HG02610 (cell line): ENCODE data around the gene KLC1.

Experiments
- ATAC-seq: cut with Tn5 transposase; IDR thresholded peaks from one replicate; pipeline ENCODE4 v1.9.1; 2021; ENCODE audit warnings: mild to moderate bottlenecking, moderate library complexity; ENCODE audit not compliant: unreplicated experiment

The KLC1 gene

GRCh38 chr14:103688906-103689902, 60.2 kb downstream of the KLC1 start:
- ATAC-seq = no peak

- ATAC-seq = no peak
Measured at GRCh38 chr14:103690332-103690731, 61.3 kb downstream of the KLC1 start.

GRCh38 chr14:103691655-103692054, 62.6 kb downstream of the KLC1 start:
- ATAC-seq = peak; percentile 73

- ATAC-seq = peak; percentile 16
Measured at GRCh38 chr14:103692159-103692558, 63.1 kb downstream of the KLC1 start.

- ATAC-seq = no peak
Measured at GRCh38 chr14:103692871-103693270, 63.9 kb downstream of the KLC1 start.

GRCh38 chr14:103693515-103693914, 64.5 kb downstream of the KLC1 start:
- ATAC-seq = no peak

- no peak for ATAC-seq
Measured at GRCh38 chr14:103694572-103695026, 65.6 kb downstream of the KLC1 start.

- no peak for ATAC-seq
Measured at GRCh38 chr14:103695296-103696069, 66.5 kb downstream of the KLC1 start.

GRCh38 chr14:103696070-103696402, 67.0 kb downstream of the KLC1 start:
- ATAC-seq = no peak

- no peak for ATAC-seq
Measured at GRCh38 chr14:103696466-103697071, 67.6 kb downstream of the KLC1 start.

GRCh38 chr14:103697206-103697602, 68.2 kb downstream of the KLC1 start:
- no peak for ATAC-seq

- ATAC-seq = no peak
Measured at GRCh38 chr14:103697603-103698379, 68.8 kb downstream of the KLC1 start.

- no peak for ATAC-seq
Measured at GRCh38 chr14:103698380-103699260, 69.6 kb downstream of the KLC1 start.

GRCh38 chr14:103699261-103699661, 70.2 kb downstream of the KLC1 start:
- ATAC-seq = no peak

GRCh38 chr14:103699901-103700752, 71.1 kb downstream of the KLC1 start:
- ATAC-seq = no peak

GRCh38 chr14:103700753-103701490, 71.9 kb downstream of the KLC1 start:
- ATAC-seq = no peak

- ATAC-seq = no peak
Measured at GRCh38 chr14:103702095-103702494, 73.1 kb downstream of the KLC1 start.
